K562 (cell line): ENCODE results near the gene RAI2. TPM values are rescaled to one million over a fixed set of nuclear protein-coding genes. Genes with fewer than 3 reads are reported as not detected.

Source experiments
- EP400 ChIP-seq: fragments of 450-650 bp; IDR thresholded peaks from 2 replicates; pipeline ENCODE4 v1.6.1; 2017; ENCODE audit warnings: antibody characterized with exemption, mild to moderate bottlenecking, moderate library complexity
- MYC ChIP-seq, 2 experiments: fragments of 250-450 bp in 1 of 2; sonication (Bioruptor Pico) in 1 of 2; IDR thresholded peaks; 2 replicates each; pipeline versions ENCODE4 v1.5.1 to v1.6.1; 2012 to 2021; ENCODE audit warnings: low read depth in 2 of 2, borderline replicate concordance in 1 of 2, improper control_type of control experiment in 1 of 2, low read length in 1 of 2, mild to moderate bottlenecking in 1 of 2, moderate library complexity in 1 of 2
- PTBP1 ChIP-seq: fragments of 200-400 bp; formaldehyde crosslinking; IDR thresholded peaks from 2 replicates; pipeline ENCODE4 v1.6.1; 2017; ENCODE audit warnings: low read depth, low read length
- SMAD1 ChIP-seq: fragments of 150-350 bp; IDR thresholded peaks from 2 replicates; pipeline ENCODE4 v1.6.1; 2014; ENCODE audit warnings: low read length, low read depth; ENCODE audit not compliant: partially characterized antibody
- SMARCE1 ChIP-seq: fragments of 450-650 bp; IDR thresholded peaks from 2 replicates; pipeline ENCODE4 v1.7.1; 2016; ENCODE audit warnings: mild to moderate bottlenecking
- TSC22D4 ChIP-seq: fragments of 450-650 bp; IDR thresholded peaks from 2 replicates; pipeline ENCODE4 v1.6.1; 2016; ENCODE audit warnings: missing genetic modification characterization, missing biosample characterization, control low read depth
- polyA plus RNA-seq, 8 experiments: library from polyadenylated mRNA; depleted of rRNA in 4 of 8; stranded (reverse) in 5 of 8; unstranded in 3 of 8; fragments of >200 nt; fragmentation: Nextera tagmentation in 2 of 8; fragmentation: Illumina TruSeq in 1 of 8; extraction: Ambion mirVana in 2 of 8; extraction: Trizol in 1 of 8; gene quantifications; 2 replicates each; pipeline versions ENCODE4 v1.2.1 to v1.2.3, GENCODE V29; 2011 to 2014; ENCODE audit warnings: inconsistent platforms in 1 of 8, missing spikeins in 1 of 8
- total RNA-seq, 7 experiments: library from RNA; depleted of rRNA in 6 of 7; stranded (reverse); fragments of >200 nt in 6 of 7; fragmentation: Illumina TruSeq in 2 of 7; extraction: Trizol in 2 of 7; gene quantifications; 2 replicates each; pipeline versions ENCODE4 v1.2.1 to v1.2.3, GENCODE V29; 2011 to 2021; ENCODE audit warnings: low replicate concordance in 1 of 7
- TF ChIP-seq, protein P1 (sequence below): fragments of 250-450 bp; sonication (Bioruptor Pico); IDR thresholded peaks from 2 replicates; pipeline ENCODE4 v1.4.0; 2020; ENCODE audit warnings: mild to moderate bottlenecking, moderate library complexity
- TF ChIP-seq, protein P2 (sequence below): fragments of 250-450 bp; sonication (Bioruptor Pico); IDR thresholded peaks from 2 replicates; pipeline ENCODE4 v1.9.0; 2021; ENCODE audit warnings: mild to moderate bottlenecking, inconsistent platforms
- TF ChIP-seq, protein P3 (sequence below): fragments of 450-650 bp; IDR thresholded peaks from 2 replicates; pipeline ENCODE4 v1.6.1; 2016; ENCODE audit warnings: mild to moderate bottlenecking

The RAI2 gene
- total and polyA plus RNA-seq, 9 of the 15 experiments (the other 6 are each of a cell fraction or from before 2014, with no cell fraction given): not detected

DNA sequence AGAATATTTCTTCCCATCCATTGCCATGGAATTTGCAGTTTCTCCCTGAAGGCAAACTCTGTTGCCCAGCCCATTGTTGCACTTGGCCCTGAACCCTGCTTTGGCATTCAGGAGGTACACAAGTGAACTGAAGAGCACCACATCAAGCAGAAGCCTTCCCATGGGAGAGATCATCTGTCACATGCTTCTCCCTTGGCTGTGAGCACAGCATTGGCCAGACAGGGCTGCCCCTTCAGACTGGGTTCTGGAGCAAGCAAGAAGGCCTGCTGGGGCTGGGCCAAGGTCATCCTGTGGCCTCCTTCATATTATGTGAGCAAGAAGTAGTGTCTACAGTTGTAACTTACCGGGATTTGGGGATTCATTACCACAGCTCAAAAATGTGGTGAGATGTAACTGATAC lies 101.1 kb downstream of the RAI2 start (continued):
- TF ChIP-seq, protein P1, sequence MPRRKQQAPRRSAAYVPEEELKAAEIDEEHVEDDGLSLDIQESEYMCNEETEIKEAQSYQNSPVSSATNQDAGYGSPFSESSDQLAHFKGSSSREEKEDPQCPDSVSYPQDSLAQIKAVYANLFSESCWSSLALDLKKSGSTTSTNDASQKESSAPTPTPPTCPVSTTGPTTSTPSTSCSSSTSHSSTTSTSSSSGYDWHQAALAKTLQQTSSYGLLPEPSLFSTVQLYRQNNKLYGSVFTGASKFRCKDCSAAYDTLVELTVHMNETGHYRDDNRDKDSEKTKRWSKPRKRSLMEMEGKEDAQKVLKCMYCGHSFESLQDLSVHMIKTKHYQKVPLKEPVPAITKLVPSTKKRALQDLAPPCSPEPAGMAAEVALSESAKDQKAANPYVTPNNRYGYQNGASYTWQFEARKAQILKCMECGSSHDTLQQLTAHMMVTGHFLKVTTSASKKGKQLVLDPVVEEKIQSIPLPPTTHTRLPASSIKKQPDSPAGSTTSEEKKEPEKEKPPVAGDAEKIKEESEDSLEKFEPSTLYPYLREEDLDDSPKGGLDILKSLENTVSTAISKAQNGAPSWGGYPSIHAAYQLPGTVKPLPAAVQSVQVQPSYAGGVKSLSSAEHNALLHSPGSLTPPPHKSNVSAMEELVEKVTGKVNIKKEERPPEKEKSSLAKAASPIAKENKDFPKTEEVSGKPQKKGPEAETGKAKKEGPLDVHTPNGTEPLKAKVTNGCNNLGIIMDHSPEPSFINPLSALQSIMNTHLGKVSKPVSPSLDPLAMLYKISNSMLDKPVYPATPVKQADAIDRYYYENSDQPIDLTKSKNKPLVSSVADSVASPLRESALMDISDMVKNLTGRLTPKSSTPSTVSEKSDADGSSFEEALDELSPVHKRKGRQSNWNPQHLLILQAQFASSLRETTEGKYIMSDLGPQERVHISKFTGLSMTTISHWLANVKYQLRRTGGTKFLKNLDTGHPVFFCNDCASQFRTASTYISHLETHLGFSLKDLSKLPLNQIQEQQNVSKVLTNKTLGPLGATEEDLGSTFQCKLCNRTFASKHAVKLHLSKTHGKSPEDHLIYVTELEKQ (CRISPR knock-in tag): no peak
- TF ChIP-seq TSC22D4 (no peak), MYC (IDR thresholded peaks at IDR 0.05; ENCODE audit: low read depth, low read length) (no peak), MYC (CRISPR knock-in tag; IDR thresholded peaks at IDR 0.05; ENCODE audit: borderline replicate concordance, low read depth) (no peak), SMAD1 (no peak), SMARCE1 (no peak), PTBP1 (no peak), EP400 (no peak)
- TF ChIP-seq, protein P2, sequence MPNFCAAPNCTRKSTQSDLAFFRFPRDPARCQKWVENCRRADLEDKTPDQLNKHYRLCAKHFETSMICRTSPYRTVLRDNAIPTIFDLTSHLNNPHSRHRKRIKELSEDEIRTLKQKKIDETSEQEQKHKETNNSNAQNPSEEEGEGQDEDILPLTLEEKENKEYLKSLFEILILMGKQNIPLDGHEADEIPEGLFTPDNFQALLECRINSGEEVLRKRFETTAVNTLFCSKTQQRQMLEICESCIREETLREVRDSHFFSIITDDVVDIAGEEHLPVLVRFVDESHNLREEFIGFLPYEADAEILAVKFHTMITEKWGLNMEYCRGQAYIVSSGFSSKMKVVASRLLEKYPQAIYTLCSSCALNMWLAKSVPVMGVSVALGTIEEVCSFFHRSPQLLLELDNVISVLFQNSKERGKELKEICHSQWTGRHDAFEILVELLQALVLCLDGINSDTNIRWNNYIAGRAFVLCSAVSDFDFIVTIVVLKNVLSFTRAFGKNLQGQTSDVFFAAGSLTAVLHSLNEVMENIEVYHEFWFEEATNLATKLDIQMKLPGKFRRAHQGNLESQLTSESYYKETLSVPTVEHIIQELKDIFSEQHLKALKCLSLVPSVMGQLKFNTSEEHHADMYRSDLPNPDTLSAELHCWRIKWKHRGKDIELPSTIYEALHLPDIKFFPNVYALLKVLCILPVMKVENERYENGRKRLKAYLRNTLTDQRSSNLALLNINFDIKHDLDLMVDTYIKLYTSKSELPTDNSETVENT (CRISPR knock-in tag): no peak
- TF ChIP-seq, protein P3, sequence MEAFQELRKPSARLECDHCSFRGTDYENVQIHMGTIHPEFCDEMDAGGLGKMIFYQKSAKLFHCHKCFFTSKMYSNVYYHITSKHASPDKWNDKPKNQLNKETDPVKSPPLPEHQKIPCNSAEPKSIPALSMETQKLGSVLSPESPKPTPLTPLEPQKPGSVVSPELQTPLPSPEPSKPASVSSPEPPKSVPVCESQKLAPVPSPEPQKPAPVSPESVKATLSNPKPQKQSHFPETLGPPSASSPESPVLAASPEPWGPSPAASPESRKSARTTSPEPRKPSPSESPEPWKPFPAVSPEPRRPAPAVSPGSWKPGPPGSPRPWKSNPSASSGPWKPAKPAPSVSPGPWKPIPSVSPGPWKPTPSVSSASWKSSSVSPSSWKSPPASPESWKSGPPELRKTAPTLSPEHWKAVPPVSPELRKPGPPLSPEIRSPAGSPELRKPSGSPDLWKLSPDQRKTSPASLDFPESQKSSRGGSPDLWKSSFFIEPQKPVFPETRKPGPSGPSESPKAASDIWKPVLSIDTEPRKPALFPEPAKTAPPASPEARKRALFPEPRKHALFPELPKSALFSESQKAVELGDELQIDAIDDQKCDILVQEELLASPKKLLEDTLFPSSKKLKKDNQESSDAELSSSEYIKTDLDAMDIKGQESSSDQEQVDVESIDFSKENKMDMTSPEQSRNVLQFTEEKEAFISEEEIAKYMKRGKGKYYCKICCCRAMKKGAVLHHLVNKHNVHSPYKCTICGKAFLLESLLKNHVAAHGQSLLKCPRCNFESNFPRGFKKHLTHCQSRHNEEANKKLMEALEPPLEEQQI: no peak
